ENCODE data around the gene PSMC6.

Gene PSMC6

DNA sequence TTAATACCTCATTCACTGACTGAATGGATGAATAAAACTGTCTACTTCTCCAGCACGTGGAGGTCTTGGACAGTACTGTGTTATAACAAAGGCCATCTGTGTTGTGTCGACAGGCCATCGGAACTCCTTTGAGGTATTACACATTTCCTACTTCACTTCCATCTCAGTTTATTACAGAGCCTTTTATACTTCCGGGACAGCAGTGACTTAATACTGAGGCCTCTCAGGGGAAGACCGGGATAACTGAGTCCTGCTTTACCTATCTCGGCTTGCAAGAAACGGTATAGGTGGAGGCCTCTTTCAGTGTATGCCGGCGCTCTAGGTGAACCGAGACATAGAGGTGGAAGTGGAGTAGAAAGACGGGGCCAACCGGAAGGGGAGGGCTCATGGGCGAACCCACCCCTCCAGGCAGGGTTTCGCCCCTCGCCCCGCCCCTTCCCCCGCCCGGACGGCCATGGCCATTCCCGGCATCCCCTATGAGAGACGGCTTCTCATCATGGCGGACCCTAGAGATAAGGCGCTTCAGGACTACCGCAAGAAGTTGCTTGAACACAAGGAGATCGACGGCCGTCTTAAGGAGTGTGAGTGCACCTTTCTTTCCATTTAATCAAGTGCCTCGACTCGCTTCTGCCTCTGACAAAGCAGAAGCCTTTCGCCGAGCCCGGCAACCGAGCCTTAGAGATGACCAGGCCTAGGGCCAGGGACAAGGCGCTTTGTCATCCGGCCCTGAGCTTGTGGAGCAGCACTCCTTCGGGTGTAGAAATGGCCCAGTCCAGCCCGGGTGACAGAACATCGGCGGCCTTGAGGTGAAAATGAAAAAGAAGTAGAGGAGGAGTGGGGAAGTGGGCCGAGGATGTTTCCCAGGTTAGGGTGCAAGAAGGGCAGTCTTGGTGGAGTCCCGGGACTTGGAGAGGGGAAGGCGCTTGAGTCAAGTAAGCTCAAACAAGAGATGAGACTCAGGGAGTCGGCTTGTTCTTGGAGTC is at the start of gene PSMC6:
Gene PSMC6 (plus strand): TSS at position 477 of the 983 bp plus-strand sequence. CDS start 20 bp downstream, at position 497.
- DNase-seq = peak; percentile 92 to 95

DNA sequence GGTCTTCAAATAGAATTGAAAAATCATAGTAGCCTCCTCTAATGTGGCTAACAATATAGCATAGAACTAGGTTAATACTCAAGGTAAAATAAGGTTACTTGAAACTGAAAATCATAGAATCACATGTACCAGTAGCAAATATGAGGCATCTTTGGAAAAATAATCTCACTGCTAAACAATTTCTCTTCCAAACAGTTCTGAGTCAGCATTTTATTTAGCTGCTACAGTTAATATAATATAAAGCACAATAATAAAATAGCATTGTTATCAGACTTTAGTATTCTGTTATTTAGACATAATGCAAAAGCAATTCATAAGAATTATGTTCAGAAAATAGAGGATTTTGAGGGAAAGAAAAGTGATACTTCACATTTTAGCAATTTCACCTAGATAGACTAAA is 46.7 kb upstream of the PSMC6 start:
- DNase-seq = no peak

DNA sequence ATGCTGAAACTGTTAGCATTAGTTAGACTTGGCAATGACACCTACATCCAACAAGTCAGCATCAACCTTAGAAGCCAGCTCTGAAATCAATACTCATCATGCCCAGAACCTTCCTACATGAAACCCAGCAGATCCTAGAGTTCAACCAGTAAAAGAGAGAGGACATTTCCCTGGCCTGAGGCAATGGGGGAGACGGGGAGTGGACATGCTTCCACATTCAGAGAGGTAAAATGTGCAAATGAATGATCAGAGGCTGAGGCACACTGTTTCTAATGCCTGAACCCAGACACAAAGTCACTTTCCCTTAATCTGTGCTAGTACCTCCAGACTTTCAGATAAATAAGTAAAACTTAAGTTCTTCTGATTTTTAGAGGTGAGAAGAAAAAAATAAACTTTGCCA is 46.2 kb upstream of the PSMC6 start:
- no peak for DNase-seq

DNA sequence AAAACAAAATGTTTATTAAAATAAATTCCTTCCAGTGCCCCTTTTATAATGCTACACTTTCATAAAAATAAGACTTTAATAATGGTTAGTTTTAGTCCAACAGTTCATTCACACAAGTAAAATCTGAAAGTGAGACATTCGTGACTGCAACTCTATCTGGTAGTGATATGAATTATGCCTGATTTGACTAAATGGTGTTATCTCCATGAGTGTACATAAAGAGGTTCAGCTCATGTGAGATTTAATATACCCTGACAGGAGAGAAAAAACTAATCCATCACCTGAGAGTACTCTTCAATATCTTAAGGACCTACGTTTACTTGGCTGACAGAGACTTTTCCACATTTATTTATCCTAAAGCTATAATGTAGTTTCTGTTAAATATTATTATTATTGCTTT is 45.7 kb upstream of the PSMC6 start:
- DNase-seq = no peak

DNA sequence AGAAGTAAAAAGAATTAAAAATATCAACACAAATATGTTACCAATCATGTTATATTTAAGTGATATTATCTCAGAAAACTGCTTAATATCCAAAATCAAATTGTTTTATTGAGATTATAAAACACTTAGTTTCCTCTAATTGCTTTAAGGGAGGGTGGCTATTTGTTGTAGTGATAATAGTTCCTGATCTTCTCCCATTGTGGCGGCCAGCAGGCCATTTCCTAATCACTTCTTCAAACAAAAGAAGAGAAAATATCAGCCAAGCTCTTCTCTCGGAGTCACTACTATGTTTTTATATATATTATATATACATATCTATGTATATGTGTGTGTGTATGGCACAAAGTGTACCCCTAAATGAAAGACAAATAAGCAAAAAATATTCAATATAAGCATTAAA is 43.1 kb upstream of the PSMC6 start:
- DNase-seq = no peak

DNA sequence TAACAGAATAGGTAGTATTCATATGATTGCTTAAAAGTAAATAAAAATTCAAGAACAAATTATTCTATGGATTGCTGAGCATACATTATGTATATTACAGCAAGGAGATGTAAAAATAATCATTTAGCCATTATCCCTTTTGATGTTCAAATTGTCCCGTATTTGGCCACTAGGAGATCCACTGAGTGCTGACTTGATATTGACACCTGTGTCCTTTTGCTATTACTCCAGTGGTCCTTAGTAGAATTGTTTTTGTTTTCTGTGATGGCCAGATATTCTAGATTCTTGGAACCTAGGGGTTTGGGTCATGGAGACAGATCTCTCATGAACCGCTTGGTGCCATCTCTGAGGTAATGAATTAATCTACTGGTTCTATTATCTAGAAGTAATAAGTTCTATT is 28.4 kb upstream of the PSMC6 start:
- peak in 1 of 2 donors; percentile 49 for DNase-seq

DNA sequence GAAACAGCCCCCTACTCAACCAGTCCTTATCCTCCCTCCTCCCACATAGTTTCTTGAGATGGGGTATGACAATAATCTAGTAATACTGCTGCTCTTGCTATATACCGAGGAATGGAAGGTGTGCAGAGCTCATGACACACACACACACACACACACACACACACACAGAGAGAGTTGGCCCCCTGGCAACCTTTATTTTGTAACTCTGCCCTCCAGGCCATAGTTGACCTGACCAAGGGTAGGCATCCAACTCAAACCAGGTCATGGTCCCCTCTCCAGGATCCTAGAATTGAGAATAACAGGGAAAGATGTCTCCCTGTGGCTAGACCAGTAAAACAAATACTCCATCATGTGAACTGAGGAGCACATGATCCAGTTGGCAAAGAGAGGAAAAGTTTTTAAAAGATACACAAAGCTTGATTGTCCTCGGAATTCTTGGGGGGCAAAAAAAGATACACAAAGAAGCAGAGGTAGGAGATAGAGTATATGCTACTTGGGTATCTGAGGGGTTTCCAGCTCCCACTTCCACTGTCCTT is 22.9 kb upstream of the PSMC6 start:
- no peak for DNase-seq

DNA sequence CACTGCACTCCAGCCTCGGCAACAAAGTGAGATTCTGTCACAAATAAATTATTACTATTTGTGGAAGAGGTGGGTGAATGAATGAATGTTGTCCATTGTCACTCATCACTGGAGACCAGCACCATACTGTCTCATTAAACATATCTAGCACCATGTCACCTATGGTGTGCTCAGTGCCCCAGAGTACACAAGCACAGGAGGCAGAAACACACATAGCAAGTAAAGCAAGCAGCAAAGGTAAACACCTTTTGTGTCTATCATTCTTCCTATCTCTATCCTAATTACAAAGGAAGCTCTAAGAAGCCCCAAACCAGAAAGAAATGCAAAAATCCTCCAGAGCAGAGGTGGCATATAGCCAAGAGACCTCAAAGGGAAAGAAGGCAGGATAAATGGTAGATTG is 20.8 kb upstream of the PSMC6 start:
- no peak for DNase-seq

DNA sequence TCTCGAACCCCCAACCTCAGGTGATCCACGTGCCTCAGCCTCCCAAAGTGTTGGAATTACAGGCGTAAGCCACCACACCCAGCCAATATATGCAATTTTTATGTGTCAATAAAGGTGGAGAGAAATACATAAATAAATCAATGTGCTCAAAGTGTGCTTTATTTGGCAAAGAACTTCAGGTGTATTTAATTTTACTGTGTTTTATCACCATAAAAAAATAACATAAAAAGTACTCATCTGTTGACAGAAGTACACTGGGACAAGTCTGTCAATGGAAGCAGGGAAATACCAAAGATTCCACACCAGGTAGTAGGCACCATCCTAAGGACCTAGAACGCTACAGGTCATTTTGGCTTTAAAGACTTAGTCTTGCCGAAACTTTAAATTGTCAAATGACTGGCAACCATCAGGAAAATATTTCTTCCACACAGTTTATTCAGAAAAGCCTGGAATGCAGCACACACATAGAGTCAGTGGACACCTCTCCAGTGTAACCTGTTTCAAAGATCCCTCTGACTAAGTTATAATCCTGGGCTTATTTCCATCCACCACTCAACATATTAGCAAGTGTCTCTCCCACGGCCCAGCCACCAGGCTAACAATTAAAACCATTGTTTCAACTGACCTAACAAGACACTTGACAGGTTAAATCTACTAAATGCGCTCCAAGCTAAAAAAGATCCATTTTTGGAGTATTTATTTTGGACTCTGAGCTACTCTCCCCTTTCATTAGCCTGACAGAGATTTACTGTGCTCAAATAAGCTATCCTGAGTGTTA is 15.8 kb upstream of the PSMC6 start:
- DNase-seq = no peak

DNA sequence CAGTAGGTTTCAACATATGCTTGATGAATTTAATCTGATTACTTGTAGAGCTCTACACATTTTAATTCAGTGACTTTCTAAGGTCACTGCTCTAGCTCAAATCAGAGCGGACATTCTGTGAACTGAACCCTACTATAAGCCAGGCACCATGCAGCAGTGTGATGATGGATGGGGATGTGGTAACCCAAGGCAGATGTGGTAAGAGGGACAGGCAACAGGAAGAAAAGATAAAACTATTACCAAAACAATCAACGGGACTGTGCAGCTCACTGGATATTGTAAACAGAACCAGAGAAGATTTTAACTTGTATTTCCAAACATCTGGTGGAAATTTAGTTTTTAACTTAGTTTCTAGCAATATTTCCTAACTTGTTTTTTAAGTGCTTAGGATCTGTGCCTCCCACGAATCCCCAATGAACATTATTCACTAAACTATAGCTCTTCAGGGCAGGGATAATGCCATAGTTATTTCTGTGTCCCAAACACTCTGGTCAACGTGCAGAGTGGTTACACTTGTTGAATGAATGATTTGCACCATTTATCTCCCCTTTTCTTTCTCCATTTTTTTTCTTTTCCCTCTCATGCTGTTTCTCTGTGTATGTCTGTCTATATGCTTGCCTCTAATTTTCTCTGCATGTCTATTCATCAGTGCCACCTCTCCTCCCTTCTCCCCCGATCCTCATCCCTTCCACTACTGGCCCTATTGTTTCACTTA is 14.6 kb upstream of the PSMC6 start:
- peak; percentile 10 to 34 for DNase-seq

DNA sequence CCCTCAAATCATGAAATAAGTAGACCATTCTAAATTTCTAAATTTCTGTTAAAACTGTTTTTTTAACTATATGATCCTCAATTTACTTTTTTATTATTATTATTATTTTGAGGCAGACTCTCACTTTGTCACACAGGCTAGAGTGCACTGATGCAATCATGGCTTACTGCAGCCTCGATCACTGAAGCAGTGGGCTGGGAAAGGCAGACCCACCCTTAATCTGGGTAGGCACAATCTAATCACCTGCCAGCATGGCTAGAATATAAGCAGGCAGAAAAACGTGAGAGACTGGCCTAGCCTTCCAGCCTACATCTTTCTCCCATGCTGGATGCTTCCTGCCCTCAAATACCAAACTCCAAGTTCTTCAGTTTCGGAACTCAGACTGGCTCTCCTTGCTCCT is 14.0 kb upstream of the PSMC6 start:
- DNase-seq = no peak

DNA sequence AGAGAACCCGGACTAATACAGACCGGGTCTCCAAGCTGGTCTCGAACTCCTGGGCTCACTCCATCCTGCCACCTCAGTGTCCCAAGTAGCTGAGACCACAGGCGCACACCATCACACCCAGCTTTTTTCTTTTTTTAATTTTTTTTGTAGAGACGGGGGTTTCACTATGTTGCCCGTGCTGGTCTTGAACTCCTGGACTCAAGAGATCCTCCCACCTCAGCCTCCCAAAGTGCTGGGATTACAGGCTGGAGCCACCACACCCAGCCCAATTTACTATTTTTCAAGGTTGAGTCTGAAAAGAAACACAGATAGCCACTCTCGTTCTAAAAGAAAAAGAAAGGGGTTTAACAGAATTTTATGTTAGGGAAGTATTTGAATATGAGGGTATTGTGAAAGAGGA is 13.5 kb upstream of the PSMC6 start:
- DNase-seq = no peak

DNA sequence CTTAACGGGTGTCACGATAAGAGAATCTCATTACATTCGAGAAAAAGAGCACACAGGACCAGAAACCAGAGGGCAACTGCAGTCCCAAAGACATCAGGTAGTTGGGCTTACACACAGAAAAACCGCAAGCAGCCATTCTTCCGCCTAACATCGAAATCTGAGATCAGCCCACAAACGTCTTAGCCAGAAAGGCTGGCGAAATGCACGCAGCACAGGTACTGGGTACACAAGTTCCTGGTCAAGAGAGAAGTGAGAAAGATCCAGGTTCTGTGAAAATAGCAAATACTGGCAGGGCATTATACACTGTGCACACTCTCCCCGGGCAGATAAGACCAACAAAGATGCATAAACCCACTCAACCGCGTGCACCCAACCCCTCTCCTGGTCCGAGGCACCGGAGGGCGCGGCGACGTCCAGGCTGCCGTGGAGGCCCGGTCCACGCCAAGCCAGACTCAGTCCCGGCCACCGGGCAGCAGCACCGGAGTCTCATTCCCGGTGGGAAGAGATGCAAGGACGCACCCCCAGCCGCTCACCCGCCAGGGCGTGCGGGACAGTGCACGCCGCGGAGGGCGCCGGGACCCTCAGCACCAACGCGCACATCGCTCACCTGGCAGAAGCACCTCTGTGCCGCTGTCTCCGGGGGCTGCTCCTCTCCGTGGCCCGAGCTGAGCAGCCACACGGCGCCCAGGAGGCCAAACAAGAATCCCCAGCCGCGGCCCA is 12.1 kb upstream of the PSMC6 start:
- DNase-seq = peak; percentile 56 to 76

DNA sequence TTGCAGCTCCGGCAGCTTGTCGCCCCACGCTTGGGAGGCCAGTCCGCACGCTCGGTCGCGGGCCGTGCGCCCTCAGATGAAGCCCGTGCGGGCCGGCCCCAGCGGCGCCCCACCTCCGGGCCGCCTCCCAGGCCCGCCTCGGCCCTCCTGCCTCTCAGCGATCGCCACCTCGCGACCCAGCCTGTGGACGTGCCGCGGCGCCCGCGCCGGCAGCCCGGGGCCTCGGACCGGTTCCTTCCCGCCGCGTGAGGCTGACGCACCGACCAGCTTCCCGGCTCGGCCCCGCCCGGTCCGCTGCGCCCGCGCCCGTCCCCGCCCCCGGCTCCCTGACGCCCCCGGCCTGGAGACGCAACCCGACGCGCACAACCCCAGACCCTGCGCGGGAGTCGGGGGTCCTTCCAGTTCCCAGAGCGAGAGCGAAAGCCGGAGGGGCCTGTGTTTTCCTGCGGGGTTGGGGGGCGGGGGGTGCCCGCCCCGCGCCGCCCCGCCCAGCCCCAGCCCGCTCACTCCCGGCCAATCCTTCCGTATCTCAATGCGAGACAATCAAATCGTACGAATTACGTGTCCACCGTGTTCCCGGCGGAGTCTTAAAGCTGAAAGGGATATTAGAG is 11.4 kb upstream of the PSMC6 start, which contains the start of gene ERO1A:
Gene ERO1A (minus strand): TSS at position 78 of the 611 bp plus-strand sequence. CDS start 77 bp downstream, at position 1.
- peak; percentile 66 to 72 for DNase-seq

DNA sequence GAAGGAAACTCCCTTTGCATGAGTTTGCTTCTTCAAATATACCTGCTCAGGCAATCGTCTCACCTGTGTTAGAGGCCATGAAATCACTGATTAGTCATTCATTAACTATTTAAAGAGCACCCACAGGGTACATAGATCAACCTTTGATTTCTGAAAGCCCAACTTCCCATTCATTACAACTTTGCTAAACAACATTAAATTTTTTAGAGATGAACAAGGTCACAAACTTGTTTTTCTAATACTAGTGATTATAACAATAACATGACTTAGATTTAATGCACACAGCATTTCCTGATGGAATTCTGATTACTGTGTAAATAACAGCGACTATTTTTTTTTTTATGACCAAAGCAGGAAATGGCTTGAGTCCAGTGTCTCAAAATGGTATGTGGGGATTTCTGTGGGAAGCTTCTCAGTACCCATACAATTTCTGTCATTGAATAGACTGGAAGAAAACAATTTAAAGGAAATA is 6.3 kb upstream of the PSMC6 start:
- DNase-seq = no peak

DNA sequence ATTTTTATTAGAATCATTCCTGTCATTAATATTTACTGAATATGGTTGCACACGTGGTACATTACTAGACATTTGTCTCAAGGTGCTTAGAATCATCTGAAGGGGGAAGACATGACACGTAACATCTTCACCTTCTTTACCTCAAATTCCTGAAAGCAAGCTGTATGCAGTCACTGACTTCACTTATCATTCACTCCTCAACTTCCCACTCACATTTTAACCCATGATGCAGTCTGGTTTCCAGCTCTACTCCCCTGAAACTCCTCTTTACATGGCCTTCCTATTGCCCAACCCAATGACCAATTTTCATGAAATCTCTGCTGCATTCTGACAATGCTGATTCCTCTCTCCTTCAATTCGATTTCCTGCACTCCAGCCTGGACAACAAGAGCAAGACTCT is 5.8 kb upstream of the PSMC6 start:
- DNase-seq = no peak

DNA sequence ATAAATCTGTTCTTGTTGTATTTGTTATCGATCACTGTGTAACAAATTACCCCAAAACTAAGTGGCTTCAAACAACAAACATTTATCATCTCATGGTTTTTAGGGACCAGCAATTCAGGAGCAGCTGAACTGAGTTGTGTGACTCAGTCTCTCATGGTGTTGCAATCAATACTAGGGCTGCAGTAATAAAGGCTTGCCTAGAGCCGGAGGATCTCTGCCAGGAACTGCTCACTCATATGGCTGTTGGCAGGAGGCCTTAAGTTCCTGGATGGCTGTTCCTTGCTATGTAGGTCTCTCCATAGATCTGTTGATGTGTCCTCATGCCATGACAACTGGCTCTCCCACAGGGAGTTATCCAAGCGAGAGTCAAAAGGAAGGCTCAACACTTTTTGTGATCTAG is 3.8 kb upstream of the PSMC6 start:
- DNase-seq = peak in 1 of 2 donors; percentile 29

DNA sequence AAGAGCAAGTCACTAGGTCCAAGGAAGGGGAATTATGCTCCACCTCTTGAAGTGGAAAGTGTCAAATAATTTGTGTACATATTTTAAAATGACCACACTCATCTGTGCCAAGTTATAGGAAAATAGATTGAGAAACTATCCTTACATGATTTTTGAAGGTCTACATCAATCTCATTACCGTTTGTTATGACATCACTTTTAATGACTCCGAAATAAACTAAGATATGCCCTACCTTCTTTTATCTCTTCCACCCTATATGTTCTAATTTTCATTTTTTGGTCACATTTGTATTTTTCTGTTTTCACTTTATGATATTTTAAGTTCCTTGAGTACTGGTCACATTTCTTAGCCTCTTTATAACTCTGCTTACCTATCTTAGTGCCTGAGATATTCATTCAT is 3.3 kb upstream of the PSMC6 start:
- no peak for DNase-seq

DNA sequence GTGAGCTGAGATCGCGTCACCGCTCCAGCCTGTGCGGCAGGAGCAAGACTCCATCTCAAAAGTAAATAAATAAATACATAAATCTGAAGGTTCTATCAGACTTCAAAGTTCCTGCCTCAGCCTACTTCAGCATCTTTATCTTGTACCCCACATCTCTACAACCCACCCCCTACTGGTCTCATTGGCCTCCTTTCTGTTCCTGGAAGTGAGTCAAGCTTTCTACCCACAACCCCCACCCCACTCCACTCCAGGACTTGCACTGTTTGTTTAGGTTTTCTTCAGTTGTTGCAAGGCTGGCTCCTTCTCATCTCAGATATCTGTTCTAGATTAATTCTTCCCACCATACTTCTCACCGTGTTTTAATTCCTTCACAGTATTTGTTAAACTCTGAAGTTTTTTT is 714 bp upstream of the PSMC6 start:
- peak; percentile 49 to 74 for DNase-seq

DNA sequence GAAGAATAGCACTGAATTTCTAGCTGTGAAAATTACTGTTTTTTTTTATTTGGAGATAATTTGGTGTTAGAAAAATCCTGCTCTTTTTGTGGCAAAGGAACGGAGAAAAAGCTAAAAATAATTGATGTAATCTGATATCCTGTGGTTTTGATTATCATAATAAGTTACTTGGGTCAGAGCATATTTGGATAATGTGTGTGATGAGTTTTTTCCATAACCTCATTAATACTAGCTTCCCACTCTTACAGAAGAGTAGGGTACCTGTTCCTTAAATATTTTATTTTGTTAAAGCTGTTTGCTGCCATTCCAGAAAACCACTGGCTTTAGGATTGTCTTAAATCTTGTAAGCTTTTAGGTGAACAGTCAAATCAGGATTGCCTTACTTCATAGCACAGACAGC is 4.7 kb downstream of the PSMC6 start:
- no peak for DNase-seq

DNA sequence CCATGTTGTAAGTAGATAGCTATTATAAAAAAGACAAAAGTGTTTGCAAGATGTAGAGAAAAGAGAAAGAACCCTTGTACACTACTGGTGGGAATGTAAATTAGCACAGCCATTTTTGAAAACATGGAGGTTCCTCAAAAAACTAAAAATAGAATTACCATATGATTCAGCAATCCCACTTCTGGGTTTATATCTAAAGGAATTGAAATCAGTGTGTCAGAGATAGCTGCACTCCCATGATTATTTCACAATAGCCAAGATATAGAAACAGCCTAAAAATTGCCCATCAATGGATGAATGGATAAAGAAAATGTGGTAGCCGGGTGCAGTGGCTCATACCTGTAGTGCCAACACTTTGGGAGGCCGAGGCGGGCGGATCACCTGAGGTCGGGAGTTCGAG is 9.2 kb downstream of the PSMC6 start:
- DNase-seq = no peak
